HL-60 (cell line): ENCODE measurements around the gene IGLL5.

ENCODE experiments used
- CTCF ChIP-seq: IDR thresholded peaks from one replicate; pipeline ENCODE4 v1.5.1; 2011; ENCODE audit warnings: low read length, control low read depth, inconsistent platforms; ENCODE audit not compliant: insufficient read depth
- GABPA ChIP-seq: IDR thresholded peaks from 2 replicates; pipeline ENCODE4 v1.6.1; 2012; ENCODE audit warnings: low read depth
- POLR2AphosphoS5 ChIP-seq: IDR thresholded peaks from 2 replicates; pipeline ENCODE4 v1.6.1; 2012; ENCODE audit warnings: low read depth
- REST ChIP-seq: IDR thresholded peaks from 2 replicates; pipeline ENCODE4 v1.6.1; 2012; ENCODE audit warnings: low read depth; ENCODE audit not compliant: insufficient replicate concordance

GRCh38 chr22:22848364-22848866 lies 39.2 kb upstream of the IGLL5 start:
- TF ChIP-seq CTCF (peak; percentile 90), POLR2AphosphoS5 (no peak), GABPA (no peak), REST (no peak)
